Hepatocyte (in vitro differentiated cells): ENCODE measurements around the gene PLPP6.

Experiments used
- CTCF ChIP-seq: fragments of 200-600 bp; sonication (generic); IDR thresholded peaks from 2 replicates; pipeline ENCODE4 v1.5.1; 2016; ENCODE audit warnings: antibody characterized with exemption, mild to moderate bottlenecking; ENCODE audit not compliant: poor library complexity
- EZH2 ChIP-seq: fragments of 200-600 bp; sonication (generic); IDR thresholded peaks from 2 replicates; pipeline ENCODE4 v1.6.1; 2016; ENCODE audit warnings: antibody characterized with exemption, mild to moderate bottlenecking, borderline replicate concordance
- EZH2phosphoT487 ChIP-seq: fragments of 200-600 bp; sonication (generic); IDR thresholded peaks from one replicate; pipeline ENCODE4 v1.6.1; 2018; ENCODE audit warnings: antibody characterized with exemption, mild to moderate bottlenecking, low read depth, moderate library complexity; ENCODE audit not compliant: unreplicated experiment, severe bottlenecking

- TF ChIP-seq CTCF (no peak), EZH2 (no peak), EZH2phosphoT487 (no peak)
These were observed 1.1 kb downstream of the PLPP6 start for GRCh38 chr9:4662989-4663792.
